Activated T-helper 1 cell treated with anti-CD3 and anti-CD28 coated beads, Interleukin-12 subunit alpha, Interleukin-12 subunit beta, Interleukin-2, Interleukin-4 antibody, amounts not matched to agents 30 ng/mL and 10 ng/mL and 1 ng/mL, durations not matched to agents 14 hours and 24 hours and 36 hours (primary cell): ENCODE measurements around the gene CHMP3. TPM values are rescaled to one million over a fixed set of nuclear protein-coding genes. Genes with fewer than 3 reads are reported as not detected.
"Not testable (repeated sequence)": the region's sequence is repeated elsewhere in the genome, so short reads cannot be mapped to it uniquely, and the experiment has no call there.

Source experiments
- DNase-seq: peaks from one replicate; pipeline ENCODE4 v3.0.0; 2021; ENCODE audit warnings: low spot score
- H3K27ac Mint-ChIP-seq: one replicate; pipeline ENCODE4 v1.8.0; 2021; ENCODE audit warnings: mild to moderate bottlenecking, mixed read lengths
- H3K27me3 Mint-ChIP-seq: one replicate; pipeline ENCODE4 v1.8.0; 2022; ENCODE audit warnings: mild to moderate bottlenecking, moderate library complexity, mixed read lengths; ENCODE audit not compliant: insufficient read depth
- H3K36me3 Mint-ChIP-seq: one replicate; pipeline ENCODE4 v1.8.0; 2021; ENCODE audit warnings: low read depth, mixed read lengths
- H3K4me1 Mint-ChIP-seq: one replicate; pipeline ENCODE4 v1.8.0; 2021; ENCODE audit warnings: low read depth, mixed read lengths
- H3K4me3 Mint-ChIP-seq: one replicate; pipeline ENCODE4 v1.8.0; 2021; ENCODE audit warnings: mild to moderate bottlenecking, moderate library complexity, mixed read lengths
- H3K9me3 Mint-ChIP-seq: one replicate; pipeline ENCODE4 v1.8.0; 2021; ENCODE audit warnings: mixed read lengths
- intact Hi-C: fragments of 100-400 bp; cut with micrococcal nuclease; formaldehyde crosslinking; loops from one replicate; pipeline ENCODE4 v1.15.1; 2024
- total RNA-seq: library from RNA; stranded (reverse); gene quantifications from 2 replicates; pipeline ENCODE4 v1.2.3, GENCODE V29; 2022

Gene CHMP3
- total RNA-seq, 1 donor from 2014 or later, result 27.7 TPM

- Mint-ChIP-seq H3K36me3 (peaks cover 8% of the 10 kb centered on the region), H3K27me3 (no peaks in the 10 kb centered on the region), H3K4me1 (no peaks in the 10 kb centered on the region), H3K9me3 (peaks cover 12% of the 10 kb centered on the region), H3K27ac (no peak overlapping the region), H3K4me3 (no peak overlapping the region)
- DNase-seq, result no peak
- intact Hi-C loops, result no loop called here
Observed at GRCh38 chr2:86518481-86518880, 44.8 kb downstream of the CHMP3 start.

DNA sequence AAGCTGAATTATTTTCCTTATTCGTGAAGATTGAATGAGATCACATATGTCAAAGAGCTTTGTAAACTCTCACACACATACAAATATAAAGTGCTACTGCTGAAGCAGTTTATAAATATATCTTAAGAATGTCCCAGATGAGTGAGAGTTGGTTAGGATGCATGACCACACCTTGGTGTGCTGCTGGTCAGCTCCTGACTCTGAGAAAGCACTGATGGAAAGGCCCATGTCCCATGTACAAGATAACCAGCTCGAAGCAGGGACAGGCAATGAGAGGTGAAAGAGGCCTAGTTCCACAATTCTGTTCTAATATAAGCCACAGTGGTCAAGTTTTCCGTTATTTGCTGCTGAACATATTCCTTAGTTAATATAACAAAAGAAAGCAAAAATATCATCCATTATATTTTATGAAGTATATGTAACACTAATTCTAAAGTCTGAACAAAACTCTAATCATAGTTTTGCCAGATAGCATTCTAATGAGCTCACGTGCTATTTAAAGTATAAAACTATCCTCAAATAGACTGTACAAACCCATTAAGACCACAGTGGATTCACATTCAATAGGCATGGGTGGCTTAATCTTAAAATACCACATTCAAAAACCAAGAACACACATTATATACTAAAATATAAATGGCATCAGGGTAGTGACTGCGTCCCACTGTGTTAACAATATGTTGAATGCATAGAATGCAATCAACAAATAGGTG lies 49.1 kb downstream of the CHMP3 start:
- H3K27ac Mint-ChIP-seq, result no peak overlapping the region
- no peaks in the 10 kb centered on the region for H3K4me1 Mint-ChIP-seq
- H3K27me3 Mint-ChIP-seq, result no peaks in the 10 kb centered on the region
- intact Hi-C loops, result no loop called here
- H3K36me3 Mint-ChIP-seq, result peaks cover 11% of the 10 kb centered on the region
- H3K9me3 Mint-ChIP-seq, result peaks cover 12% of the 10 kb centered on the region
- no peak for DNase-seq
- H3K4me3 Mint-ChIP-seq, result no peak overlapping the region

DNA sequence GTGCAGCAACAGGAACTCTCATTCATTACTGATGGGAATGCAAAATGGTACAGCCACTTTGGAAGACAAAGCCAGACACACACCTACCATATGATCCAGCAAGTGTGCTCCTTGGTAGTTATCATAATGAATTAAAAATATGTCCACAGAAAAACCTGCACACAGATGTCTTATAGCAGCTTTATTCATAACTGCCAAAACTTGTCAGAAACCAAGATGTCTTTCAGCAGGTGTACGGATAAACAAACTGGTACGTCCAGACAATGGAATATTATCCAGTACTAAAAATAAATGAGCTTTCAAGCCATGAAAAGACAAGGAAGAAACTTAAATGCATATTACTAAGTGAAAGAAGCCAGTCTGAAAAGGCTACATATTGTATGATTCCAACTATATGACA lies 50.4 kb downstream of the CHMP3 start:
- Mint-ChIP-seq H3K27me3 (no peaks in the 10 kb centered on the region), H3K4me1 (no peaks in the 10 kb centered on the region)

DNA sequence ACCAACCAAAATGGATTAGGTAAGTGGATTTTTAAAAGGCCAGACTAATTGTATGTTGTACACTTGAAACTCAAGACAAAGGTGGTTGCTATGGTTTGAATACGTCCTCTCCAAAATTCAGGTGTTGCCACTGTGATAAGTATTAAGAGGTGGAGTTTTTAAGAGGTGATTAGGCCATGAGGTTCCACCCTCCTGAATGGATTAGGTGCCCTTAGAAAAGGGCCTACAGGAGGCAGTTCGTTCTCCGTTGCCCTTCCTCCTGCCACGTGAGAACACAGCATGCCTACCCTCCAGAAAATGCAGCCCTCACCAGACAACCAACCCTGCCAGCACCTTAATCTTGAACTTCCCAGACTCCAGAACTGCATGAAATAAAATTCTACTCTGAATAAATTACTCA lies 51.2 kb downstream of the CHMP3 start:
- intact Hi-C loops, result no loop called here
- H3K27me3 Mint-ChIP-seq, result no peaks in the 10 kb centered on the region
- H3K27ac Mint-ChIP-seq, result no peak overlapping the region
- DNase-seq, result no peak
- no peak overlapping the region for H3K4me3 Mint-ChIP-seq
- peaks cover 9% of the 10 kb centered on the region for H3K9me3 Mint-ChIP-seq
- no peaks in the 10 kb centered on the region for H3K4me1 Mint-ChIP-seq
- H3K36me3 Mint-ChIP-seq, result peaks cover 20% of the 10 kb centered on the region

More for the DNA sequence above, 50.4 kb downstream of the CHMP3 start:
- Mint-ChIP-seq H3K27ac (no peak overlapping the region), H3K9me3 (peaks cover 9% of the 10 kb centered on the region), H3K36me3 (peaks cover 16% of the 10 kb centered on the region), H3K4me3 (no peak overlapping the region)
- DNase-seq, result no peak
- intact Hi-C loops, result no loop called here

- DNase-seq, result no peak
- intact Hi-C loops, result no loop called here
- H3K4me1 Mint-ChIP-seq, result no peaks in the 10 kb centered on the region
- no peaks in the 10 kb centered on the region for H3K9me3 Mint-ChIP-seq
- no peak overlapping the region for H3K4me3 Mint-ChIP-seq
- no peak overlapping the region for H3K27ac Mint-ChIP-seq
- peaks cover 21% of the 10 kb centered on the region for H3K36me3 Mint-ChIP-seq
- no peaks in the 10 kb centered on the region for H3K27me3 Mint-ChIP-seq
Observed at GRCh38 chr2:86510436-86510933, 52.8 kb downstream of the CHMP3 start.

GRCh38 chr2:86507600-86507999 lies 55.6 kb downstream of the CHMP3 start:
- DNase-seq, result no peak
- no peak overlapping the region for H3K4me3 Mint-ChIP-seq
- no peaks in the 10 kb centered on the region for H3K27me3 Mint-ChIP-seq
- H3K4me1 Mint-ChIP-seq, result no peaks in the 10 kb centered on the region
- H3K9me3 Mint-ChIP-seq, result peaks cover 6% of the 10 kb centered on the region
- no peak overlapping the region for H3K27ac Mint-ChIP-seq
- H3K36me3 Mint-ChIP-seq, result peaks cover 44% of the 10 kb centered on the region
- intact Hi-C loops, result no loop called here

- peaks cover 45% of the 10 kb centered on the region for H3K9me3 Mint-ChIP-seq
- H3K27me3 Mint-ChIP-seq, result no peaks in the 10 kb centered on the region
- DNase-seq, result no peak
- intact Hi-C loops, result no loop called here
- no peak overlapping the region for H3K27ac Mint-ChIP-seq
- H3K4me1 Mint-ChIP-seq, result peaks cover 6% of the 10 kb centered on the region
- H3K36me3 Mint-ChIP-seq, result peaks cover 91% of the 10 kb centered on the region
- no peak overlapping the region for H3K4me3 Mint-ChIP-seq
Observed at GRCh38 chr2:86500325-86501083, 62.7 kb downstream of the CHMP3 start.

DNA sequence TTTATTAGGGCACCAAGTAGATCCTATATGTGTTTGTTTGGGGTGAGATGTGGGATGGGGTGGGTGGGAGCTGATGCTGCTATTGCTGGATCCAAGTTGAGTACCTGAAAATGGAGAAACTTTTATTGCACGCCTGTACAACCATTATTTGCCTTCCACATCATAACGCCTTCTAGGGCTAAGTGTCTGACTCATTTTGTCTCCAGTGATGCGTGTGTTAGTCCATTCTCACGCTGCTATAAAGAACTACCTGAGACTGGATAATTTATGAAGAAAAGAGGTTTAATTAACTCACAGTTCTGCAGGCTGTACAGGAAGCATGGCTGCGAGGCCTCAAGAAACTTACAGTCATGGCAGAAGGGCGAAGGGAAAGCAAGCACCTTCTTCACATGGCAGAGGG lies 63.9 kb downstream of the CHMP3 start:
- H3K27ac Mint-ChIP-seq, result no peak overlapping the region

GRCh38 chr2:86498468-86499260 lies 64.6 kb downstream of the CHMP3 start:
- peaks cover 15% of the 10 kb centered on the region for H3K4me1 Mint-ChIP-seq
- H3K4me3 Mint-ChIP-seq, result no peak overlapping the region
- DNase-seq, result no peak
- no peaks in the 10 kb centered on the region for H3K27me3 Mint-ChIP-seq
- H3K9me3 Mint-ChIP-seq, result peaks cover 45% of the 10 kb centered on the region
- peaks cover 92% of the 10 kb centered on the region for H3K36me3 Mint-ChIP-seq
- no peak overlapping the region for H3K27ac Mint-ChIP-seq
- intact Hi-C loops, result no loop called here

More for the DNA sequence above, 63.9 kb downstream of the CHMP3 start:
- DNase-seq, result no peak
- Mint-ChIP-seq H3K27me3 (no peaks in the 10 kb centered on the region), H3K4me3 (no peak overlapping the region), H3K4me1 (peaks cover 12% of the 10 kb centered on the region), H3K36me3 (peaks cover 92% of the 10 kb centered on the region), H3K9me3 (peaks cover 45% of the 10 kb centered on the region)
- intact Hi-C loops, result no loop called here

DNA sequence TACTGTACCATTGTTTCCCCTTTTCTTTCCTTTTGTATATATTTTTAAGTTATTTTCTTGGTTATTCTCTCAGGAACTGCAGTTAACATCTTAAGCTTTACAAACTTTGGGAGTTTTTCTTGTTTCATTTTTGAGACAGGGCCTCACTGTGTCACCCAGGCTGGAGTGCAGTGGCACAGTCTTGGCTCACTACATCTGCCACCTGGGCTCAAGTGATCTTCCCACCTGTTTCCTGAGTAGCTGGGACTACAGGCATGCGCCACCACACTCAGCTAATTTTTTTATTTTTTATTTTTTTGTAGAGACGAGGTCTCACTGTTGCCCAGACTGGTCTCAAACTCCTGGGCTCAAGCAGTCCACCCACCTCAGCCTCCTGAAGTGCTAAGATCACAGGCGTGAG lies 66.9 kb downstream of the CHMP3 start:
- intact Hi-C loops, H3K4me3 Mint-ChIP-seq, H3K27me3 Mint-ChIP-seq, DNase-seq, H3K27ac Mint-ChIP-seq: not testable (repeated sequence)
- Mint-ChIP-seq H3K4me1 (peaks cover 15% of the 10 kb centered on the region), H3K9me3 (peaks cover 30% of the 10 kb centered on the region), H3K36me3 (peaks cover 91% of the 10 kb centered on the region)

DNA sequence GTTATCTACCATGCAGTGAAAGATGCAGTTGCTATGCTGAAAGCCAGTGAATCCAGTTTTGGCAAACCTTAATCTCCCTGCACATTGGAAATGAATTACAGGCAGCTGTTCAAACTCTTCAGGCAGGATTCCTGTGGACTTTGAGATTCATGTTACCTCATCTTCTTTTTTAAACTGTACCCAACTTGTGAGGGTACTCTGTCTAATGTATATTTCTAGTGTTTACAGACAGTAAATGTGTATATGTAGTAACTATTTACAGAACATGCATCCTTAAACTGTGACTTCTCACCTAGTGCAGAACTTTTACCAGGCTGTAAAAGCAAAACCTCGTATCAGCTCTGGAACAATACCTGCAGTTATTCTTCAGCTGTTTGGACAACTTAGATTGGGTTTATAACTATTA lies 71.2 kb downstream of the CHMP3 start:
- peaks cover 20% of the 10 kb centered on the region for H3K4me1 Mint-ChIP-seq
- intact Hi-C loops, result no loop called here
- no peak overlapping the region for H3K27ac Mint-ChIP-seq
- H3K36me3 Mint-ChIP-seq, result peaks cover 87% of the 10 kb centered on the region
- no peaks in the 10 kb centered on the region for H3K9me3 Mint-ChIP-seq
- DNase-seq, result no peak
- H3K27me3 Mint-ChIP-seq, result no peaks in the 10 kb centered on the region
- no peak overlapping the region for H3K4me3 Mint-ChIP-seq

GRCh38 chr2:86491088-86491487 lies 72.2 kb downstream of the CHMP3 start:
- H3K9me3 Mint-ChIP-seq, result no peaks in the 10 kb centered on the region
- H3K27me3 Mint-ChIP-seq, result no peaks in the 10 kb centered on the region
- peaks cover 90% of the 10 kb centered on the region for H3K36me3 Mint-ChIP-seq
- H3K4me1 Mint-ChIP-seq, result peaks cover 20% of the 10 kb centered on the region
- DNase-seq, result no peak
- H3K4me3 Mint-ChIP-seq, result no peak overlapping the region
- no peak overlapping the region for H3K27ac Mint-ChIP-seq
- intact Hi-C loops, result no loop called here

DNA sequence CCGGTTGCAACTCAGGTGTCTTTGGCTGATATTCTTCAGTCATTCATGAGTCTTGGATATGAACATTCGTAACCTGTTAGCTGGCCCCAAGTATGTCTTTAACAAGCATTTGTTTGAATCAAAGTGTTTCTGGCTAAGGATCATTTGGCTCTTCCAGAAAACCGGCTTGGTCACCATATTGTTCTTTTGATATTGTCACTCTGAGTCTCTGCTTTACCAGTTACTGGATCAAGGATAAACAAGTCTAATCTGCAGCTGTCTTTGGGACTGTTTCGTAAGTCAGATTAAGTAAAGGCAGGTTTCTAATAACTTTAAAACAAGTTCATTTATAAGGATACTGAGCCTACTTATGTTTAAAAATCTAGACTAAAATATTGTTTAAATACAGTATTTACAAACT lies 73.0 kb downstream of the CHMP3 start:
- H3K27me3 Mint-ChIP-seq, result no peaks in the 10 kb centered on the region
- H3K4me1 Mint-ChIP-seq, result peaks cover 25% of the 10 kb centered on the region
- H3K27ac Mint-ChIP-seq, result no peak overlapping the region
- no peaks in the 10 kb centered on the region for H3K9me3 Mint-ChIP-seq
- intact Hi-C loops, result no loop called here
- H3K36me3 Mint-ChIP-seq, result peaks cover 91% of the 10 kb centered on the region
- DNase-seq, result no peak
- no peak overlapping the region for H3K4me3 Mint-ChIP-seq
